HepG2 (cell line): Measurements from ENCODE around the gene TFEB. TPM values are rescaled to one million over a fixed set of nuclear protein-coding genes. Genes with fewer than 3 reads are reported as not detected.

Source experiments
- AKAP8 ChIP-seq: sonication (generic); formaldehyde crosslinking; IDR thresholded peaks from 2 replicates; pipeline ENCODE4 v1.5.1; 2020; ENCODE audit warnings: mild to moderate bottlenecking, missing genetic modification reagents
- BORCS8-MEF2B ChIP-seq: sonication (generic); formaldehyde crosslinking; IDR thresholded peaks from 2 replicates; pipeline ENCODE4 v1.8.0; 2022; ENCODE audit warnings: mild to moderate bottlenecking, missing genetic modification reagents
- ELF1 ChIP-seq: sonication (generic); formaldehyde crosslinking; IDR thresholded peaks from 2 replicates; pipeline ENCODE4 v1.4.0; 2020; ENCODE audit warnings: missing genetic modification reagents
- HDAC1 ChIP-seq: sonication (generic); formaldehyde crosslinking; IDR thresholded peaks from 2 replicates; pipeline ENCODE4 v1.5.1; 2020; ENCODE audit warnings: mild to moderate bottlenecking, missing genetic modification reagents
- HOXA3 ChIP-seq: sonication (generic); formaldehyde crosslinking; IDR thresholded peaks from 2 replicates; pipeline ENCODE4 v1.5.0; 2020; ENCODE audit warnings: missing genetic modification reagents
- PRDM10 ChIP-seq: sonication (generic); formaldehyde crosslinking; IDR thresholded peaks from 2 replicates; pipeline ENCODE4 v1.4.0; 2020; ENCODE audit warnings: low read depth, missing genetic modification reagents
- TAF15 ChIP-seq: fragments of 200-400 bp; formaldehyde crosslinking; IDR thresholded peaks from one replicate; pipeline ENCODE4 v1.6.1; 2018; ENCODE audit warnings: mild to moderate bottlenecking, low read depth, low read length; ENCODE audit not compliant: poor library complexity, severe bottlenecking
- ZNF10 ChIP-seq: sonication (generic); formaldehyde crosslinking; IDR thresholded peaks from 2 replicates; pipeline ENCODE4 v1.4.0; 2020; ENCODE audit warnings: mild to moderate bottlenecking, low read depth, missing genetic modification reagents, borderline replicate concordance
- ZNF136 ChIP-seq: sonication (generic); formaldehyde crosslinking; IDR thresholded peaks from 2 replicates; pipeline ENCODE4 v1.8.1; 2022; ENCODE audit warnings: low read depth, mild to moderate bottlenecking, moderate library complexity, missing genetic modification reagents
- polyA plus RNA-seq, 8 experiments: library from polyadenylated mRNA; depleted of rRNA in 3 of 8; stranded (reverse) in 7 of 8; unstranded in 1 of 8; fragments of >200 nt; fragmentation: Illumina TruSeq in 4 of 8; extraction: Trizol in 4 of 8; gene quantifications; 2 replicates each; pipeline versions ENCODE4 v1.2.1 to v1.2.3, GENCODE V29; 2011 to 2016; ENCODE audit warnings: low read depth in 4 of 8, missing spikeins in 1 of 8, mixed read lengths in 1 of 8; ENCODE audit not compliant: insufficient read depth in 1 of 8
- total RNA-seq, 5 experiments: library from RNA; depleted of rRNA; stranded (reverse); fragments of >200 nt; fragmentation: Illumina TruSeq; extraction: Trizol; gene quantifications; 2 replicates each; pipeline ENCODE4 v1.2.3, GENCODE V29; 2016; ENCODE audit warnings: low read depth in 1 of 5
- TF ChIP-seq, protein P1 (sequence below), 2 experiments: IDR thresholded peaks; 2 replicates each; pipeline ENCODE4 v1.6.1; 2011 to 2012; ENCODE audit warnings: low read length in 2 of 2, borderline replicate concordance in 1 of 2, low read depth in 1 of 2, mild to moderate bottlenecking in 1 of 2, moderate library complexity in 1 of 2
- TF ChIP-seq, protein P2 (sequence below): sonication (generic); formaldehyde crosslinking; IDR thresholded peaks from 2 replicates; pipeline ENCODE4 v1.9.0; 2021; ENCODE audit warnings: missing genetic modification reagents, borderline replicate concordance
- TF ChIP-seq, protein P3 (sequence below), 2 experiments: sonication (generic) in 1 of 2; formaldehyde crosslinking in 1 of 2; IDR thresholded peaks; 2 replicates each; pipeline versions ENCODE4 v1.6.1 to v1.9.0; 2014 to 2022; ENCODE audit warnings: antibody characterized with exemption in 1 of 2, borderline replicate concordance in 1 of 2, inconsistent platforms in 1 of 2, low read depth in 1 of 2, missing genetic modification reagents in 1 of 2

Gene TFEB
- total and polyA plus RNA-seq, 2 of the 13 experiments (the other 11 are each of a cell fraction or from before 2014, with no cell fraction given), result 13.3 to 18.7 TPM

- TF ChIP-seq HDAC1 (CRISPR knock-in tag), result no peak
- TF ChIP-seq AKAP8 (CRISPR knock-in tag), result no peak
- TF ChIP-seq ELF1 (CRISPR knock-in tag), result no peak
- TF ChIP-seq HOXA3 (CRISPR knock-in tag), result 0 out of 2 replicates have a peak, but pooled peaks have one; percentile 7
- TF ChIP-seq, protein P1, sequence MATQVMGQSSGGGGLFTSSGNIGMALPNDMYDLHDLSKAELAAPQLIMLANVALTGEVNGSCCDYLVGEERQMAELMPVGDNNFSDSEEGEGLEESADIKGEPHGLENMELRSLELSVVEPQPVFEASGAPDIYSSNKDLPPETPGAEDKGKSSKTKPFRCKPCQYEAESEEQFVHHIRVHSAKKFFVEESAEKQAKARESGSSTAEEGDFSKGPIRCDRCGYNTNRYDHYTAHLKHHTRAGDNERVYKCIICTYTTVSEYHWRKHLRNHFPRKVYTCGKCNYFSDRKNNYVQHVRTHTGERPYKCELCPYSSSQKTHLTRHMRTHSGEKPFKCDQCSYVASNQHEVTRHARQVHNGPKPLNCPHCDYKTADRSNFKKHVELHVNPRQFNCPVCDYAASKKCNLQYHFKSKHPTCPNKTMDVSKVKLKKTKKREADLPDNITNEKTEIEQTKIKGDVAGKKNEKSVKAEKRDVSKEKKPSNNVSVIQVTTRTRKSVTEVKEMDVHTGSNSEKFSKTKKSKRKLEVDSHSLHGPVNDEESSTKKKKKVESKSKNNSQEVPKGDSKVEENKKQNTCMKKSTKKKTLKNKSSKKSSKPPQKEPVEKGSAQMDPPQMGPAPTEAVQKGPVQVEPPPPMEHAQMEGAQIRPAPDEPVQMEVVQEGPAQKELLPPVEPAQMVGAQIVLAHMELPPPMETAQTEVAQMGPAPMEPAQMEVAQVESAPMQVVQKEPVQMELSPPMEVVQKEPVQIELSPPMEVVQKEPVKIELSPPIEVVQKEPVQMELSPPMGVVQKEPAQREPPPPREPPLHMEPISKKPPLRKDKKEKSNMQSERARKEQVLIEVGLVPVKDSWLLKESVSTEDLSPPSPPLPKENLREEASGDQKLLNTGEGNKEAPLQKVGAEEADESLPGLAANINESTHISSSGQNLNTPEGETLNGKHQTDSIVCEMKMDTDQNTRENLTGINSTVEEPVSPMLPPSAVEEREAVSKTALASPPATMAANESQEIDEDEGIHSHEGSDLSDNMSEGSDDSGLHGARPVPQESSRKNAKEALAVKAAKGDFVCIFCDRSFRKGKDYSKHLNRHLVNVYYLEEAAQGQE (IDR thresholded peaks at IDR 0.05; ENCODE audit: borderline replicate concordance in 1 of 2, low read depth in 1 of 2, low read length in 2 of 2), result no peak
- TF ChIP-seq ZNF10, result no peak
- TF ChIP-seq, protein P2, sequence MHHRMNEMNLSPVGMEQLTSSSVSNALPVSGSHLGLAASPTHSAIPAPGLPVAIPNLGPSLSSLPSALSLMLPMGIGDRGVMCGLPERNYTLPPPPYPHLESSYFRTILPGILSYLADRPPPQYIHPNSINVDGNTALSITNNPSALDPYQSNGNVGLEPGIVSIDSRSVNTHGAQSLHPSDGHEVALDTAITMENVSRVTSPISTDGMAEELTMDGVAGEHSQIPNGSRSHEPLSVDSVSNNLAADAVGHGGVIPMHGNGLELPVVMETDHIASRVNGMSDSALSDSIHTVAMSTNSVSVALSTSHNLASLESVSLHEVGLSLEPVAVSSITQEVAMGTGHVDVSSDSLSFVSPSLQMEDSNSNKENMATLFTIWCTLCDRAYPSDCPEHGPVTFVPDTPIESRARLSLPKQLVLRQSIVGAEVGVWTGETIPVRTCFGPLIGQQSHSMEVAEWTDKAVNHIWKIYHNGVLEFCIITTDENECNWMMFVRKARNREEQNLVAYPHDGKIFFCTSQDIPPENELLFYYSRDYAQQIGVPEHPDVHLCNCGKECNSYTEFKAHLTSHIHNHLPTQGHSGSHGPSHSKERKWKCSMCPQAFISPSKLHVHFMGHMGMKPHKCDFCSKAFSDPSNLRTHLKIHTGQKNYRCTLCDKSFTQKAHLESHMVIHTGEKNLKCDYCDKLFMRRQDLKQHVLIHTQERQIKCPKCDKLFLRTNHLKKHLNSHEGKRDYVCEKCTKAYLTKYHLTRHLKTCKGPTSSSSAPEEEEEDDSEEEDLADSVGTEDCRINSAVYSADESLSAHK (CRISPR knock-in tag), result no peak
- TF ChIP-seq BORCS8-MEF2B (CRISPR knock-in tag), result no peak
- no peak for TF ChIP-seq ZNF136
- 0 out of 2 replicates have a peak, but pooled peaks have one; percentile 0 for TF ChIP-seq PRDM10 (CRISPR knock-in tag)
- TF ChIP-seq, protein P3, sequence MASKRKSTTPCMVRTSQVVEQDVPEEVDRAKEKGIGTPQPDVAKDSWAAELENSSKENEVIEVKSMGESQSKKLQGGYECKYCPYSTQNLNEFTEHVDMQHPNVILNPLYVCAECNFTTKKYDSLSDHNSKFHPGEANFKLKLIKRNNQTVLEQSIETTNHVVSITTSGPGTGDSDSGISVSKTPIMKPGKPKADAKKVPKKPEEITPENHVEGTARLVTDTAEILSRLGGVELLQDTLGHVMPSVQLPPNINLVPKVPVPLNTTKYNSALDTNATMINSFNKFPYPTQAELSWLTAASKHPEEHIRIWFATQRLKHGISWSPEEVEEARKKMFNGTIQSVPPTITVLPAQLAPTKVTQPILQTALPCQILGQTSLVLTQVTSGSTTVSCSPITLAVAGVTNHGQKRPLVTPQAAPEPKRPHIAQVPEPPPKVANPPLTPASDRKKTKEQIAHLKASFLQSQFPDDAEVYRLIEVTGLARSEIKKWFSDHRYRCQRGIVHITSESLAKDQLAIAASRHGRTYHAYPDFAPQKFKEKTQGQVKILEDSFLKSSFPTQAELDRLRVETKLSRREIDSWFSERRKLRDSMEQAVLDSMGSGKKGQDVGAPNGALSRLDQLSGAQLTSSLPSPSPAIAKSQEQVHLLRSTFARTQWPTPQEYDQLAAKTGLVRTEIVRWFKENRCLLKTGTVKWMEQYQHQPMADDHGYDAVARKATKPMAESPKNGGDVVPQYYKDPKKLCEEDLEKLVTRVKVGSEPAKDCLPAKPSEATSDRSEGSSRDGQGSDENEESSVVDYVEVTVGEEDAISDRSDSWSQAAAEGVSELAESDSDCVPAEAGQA (IDR thresholded peaks at IDR 0.05; ENCODE audit: low read depth), result no peak
- TF ChIP-seq, protein P3 (CRISPR knock-in tag; IDR thresholded peaks at IDR 0.05; ENCODE audit: borderline replicate concordance), result no peak
- TF ChIP-seq TAF15, result no peak
These were observed 2.1 kb downstream of the TFEB start (continued) for GRCh38 chr6:41733360-41733706.
